ENCODE results near the gene NOPCHAP1. TPM values are rescaled to one million over a fixed set of nuclear protein-coding genes. Genes with fewer than 3 reads are reported as not detected.
"Not testable (repeated sequence)": the region's sequence is repeated elsewhere in the genome, so short reads cannot be mapped to it uniquely, and the experiment has no call there.

NOPCHAP1 gene
- total RNA-seq, 2 donors from 2014 or later: 14.8 to 15.0 TPM

DNA sequence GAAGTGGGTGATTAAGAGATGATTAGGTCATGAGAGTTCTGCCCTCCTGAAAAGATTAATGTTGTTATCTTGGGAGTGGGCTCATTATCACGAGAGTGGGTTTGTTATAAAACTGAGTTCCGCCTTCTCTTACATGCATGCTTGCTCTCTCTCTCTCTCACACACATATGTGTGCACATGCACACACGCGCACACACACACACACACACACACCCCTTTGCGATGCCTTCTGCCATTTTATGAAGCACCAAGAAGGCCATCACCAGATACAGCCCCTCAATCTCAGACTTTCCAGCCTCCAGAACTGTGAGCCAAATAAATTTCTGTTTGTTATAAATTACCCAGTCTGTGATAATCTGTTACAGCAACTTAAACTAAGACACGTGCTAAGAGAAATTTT is 22.4 kb upstream of the NOPCHAP1 start:
- no peak for DNase-seq
- intact Hi-C loops (cut with DNase I, micrococcal nuclease): no loop called here
- ATAC-seq: no peak

DNA sequence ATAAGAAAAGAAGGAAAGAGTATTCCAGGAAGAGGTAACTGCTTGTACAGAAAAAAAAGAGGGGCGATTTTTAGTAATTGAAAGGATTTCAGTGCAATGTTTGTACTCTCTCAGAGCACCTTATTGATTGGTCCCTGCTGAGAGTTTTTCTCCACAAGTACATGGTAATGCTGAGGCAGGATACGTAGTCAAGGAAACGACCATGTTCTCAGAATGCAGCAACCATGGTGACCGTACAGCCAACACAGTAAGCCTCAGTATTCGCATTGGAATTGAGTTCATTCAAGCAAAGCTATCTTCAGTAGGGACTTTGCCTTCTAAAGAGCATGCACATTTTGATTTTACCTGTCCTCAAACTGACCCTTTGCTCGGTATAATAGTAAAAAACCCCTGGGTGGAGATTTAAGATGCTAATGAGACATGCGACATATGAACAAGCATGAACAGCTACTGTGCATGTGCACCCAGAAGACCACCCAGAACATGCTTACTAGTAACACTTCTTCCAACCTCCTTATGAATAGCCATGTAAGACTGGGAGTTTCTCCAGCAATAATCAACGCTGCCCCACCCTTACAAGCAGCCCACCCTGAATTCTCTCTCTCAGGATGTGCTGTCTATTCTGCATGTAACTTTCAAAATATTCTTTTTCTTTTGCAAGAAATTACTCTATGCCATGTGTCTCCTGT is 21.8 kb upstream of the NOPCHAP1 start:
- DNase-seq: no peak
- ATAC-seq: no peak
- intact Hi-C loops (cut with DNase I, micrococcal nuclease): no loop called here

DNA sequence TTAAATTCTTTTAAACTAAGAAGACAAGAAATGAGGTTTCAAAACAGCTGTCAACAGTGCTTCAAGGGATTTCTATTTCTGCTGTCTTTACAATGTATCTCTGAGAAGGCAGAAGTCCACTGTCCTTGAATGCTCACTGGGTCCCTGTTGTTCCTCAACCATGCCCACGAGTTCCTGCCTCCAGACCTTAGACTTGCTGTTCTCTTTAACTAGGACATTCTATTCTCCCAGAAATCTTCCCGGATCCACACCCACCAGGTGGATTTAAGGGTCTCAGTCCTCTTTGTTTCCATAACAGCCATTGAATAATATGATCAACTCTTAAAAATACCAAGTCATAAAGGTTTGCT is 21.3 kb upstream of the NOPCHAP1 start:
- ATAC-seq (no peak), DNase-seq (no peak)
- intact Hi-C loops (cut with DNase I, micrococcal nuclease): no loop called here

DNA sequence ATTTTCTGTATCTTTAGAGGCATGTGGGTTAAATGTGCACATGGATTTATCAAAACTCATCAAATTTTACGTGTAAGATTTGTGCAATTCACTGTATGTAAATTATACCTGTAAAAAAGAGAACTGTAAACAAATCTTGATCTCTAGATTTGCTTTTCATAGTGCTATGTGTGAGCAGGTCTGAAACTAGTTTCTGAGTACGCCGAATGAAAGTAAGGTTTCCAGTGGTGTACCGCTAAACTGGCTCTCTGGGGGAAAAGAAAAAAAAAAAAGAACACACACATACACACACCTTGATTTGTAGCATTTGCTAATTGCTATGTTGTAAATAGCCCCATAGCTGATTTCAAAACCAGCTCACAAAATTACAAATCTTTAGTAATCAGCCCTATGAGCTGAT is 19.4 kb upstream of the NOPCHAP1 start:
- DNase-seq (no peak), ATAC-seq (no peak)
- intact Hi-C loops (cut with DNase I, micrococcal nuclease): no loop called here

DNA sequence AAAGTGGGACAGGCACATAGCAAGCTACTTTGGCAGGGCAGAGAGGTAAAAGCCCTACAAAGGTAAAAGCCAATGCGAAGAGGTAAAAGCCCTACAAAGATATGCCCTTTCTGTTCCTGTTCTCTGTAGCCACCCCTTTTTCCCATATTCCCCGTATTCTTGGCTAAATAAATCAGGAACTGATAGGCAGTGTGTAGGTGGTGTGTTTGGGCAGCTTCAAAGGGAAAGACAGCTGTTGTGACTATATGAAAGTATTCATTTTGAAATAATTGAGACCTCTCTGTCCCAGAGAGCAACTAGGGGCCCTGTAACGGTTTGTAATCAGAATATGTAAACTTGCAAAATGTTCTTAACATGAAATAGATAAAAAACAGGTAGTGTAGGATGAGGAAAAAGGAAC is 16.8 kb upstream of the NOPCHAP1 start:
- ATAC-seq (no peak), DNase-seq (no peak)
- intact Hi-C loops (cut with DNase I, micrococcal nuclease): no loop called here

DNA sequence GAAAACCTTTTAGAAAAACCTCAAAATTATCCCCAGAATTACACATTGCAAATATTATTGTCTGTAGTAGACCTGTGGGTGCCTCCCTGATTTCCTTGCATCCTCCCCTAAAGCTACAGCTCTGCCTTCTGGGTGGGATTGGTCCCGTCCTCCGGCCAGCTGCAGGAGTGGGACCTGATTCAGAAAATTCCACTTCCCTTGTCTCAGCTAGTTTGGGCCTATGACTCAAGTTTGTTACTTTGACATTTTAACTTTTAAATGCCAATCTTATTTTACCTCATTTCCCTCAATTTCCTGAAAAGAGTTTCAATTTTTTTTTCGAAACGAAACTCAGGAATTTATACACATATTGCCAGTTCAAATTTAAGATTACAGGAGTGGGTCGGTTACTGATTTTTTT is 14.8 kb upstream of the NOPCHAP1 start:
- ATAC-seq (no peak), DNase-seq (no peak)
- intact Hi-C loops (cut with DNase I, micrococcal nuclease): no loop called here

DNA sequence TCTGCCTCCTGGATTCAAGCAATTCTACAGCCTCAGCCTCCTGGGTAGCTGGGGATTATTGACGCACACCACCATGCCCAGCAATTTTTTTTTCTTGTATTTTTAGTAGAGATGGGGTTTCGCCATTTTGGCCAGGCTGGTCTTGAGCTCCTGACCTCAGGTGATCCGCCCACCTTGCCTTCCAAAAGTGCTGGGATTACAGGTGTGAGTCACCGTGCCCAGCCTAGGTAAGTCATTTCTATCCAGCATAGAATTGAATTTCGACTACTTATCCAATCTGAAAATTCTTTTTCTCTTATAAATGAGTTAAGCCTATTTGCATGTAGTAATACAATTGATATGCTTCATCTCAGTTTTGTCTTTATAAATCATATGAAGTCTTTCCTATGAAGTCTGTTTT is 12.9 kb upstream of the NOPCHAP1 start:
- DNase-seq: no peak
- intact Hi-C loops (cut with DNase I, micrococcal nuclease): no loop called here
- no peak for ATAC-seq

DNA sequence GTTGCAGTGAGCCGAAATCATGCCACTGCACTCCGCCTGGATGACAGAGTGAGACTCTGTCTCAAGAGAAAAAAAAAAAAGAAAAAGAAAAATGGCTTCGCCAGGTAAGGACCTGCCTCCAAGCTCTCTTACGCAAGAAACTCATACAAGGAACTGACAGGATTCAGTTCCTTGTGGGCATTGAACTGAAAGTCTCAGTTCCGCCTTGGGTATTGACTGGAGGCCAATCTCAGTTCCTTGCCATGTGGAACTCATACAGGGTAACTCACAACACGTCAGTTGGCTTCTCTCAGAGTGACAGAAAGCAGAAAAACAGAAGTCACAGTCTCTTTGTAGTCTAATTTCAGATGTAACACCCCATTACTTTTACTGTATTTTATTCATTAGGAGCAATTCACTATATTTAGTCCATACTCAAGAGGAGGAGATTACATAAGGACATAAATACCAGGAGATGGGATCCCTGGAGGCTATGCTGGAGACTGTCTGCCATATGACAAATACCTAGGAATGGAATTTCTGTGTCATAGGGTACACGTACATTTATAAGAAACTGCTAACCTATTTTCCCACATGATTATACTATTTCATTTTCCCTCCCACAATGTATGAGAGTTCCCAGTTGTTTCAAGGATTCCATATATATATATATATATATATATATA is 11.4 kb upstream of the NOPCHAP1 start:
- ATAC-seq (no peak), DNase-seq (no peak)
- intact Hi-C loops (cut with DNase I, micrococcal nuclease): no loop called here

DNA sequence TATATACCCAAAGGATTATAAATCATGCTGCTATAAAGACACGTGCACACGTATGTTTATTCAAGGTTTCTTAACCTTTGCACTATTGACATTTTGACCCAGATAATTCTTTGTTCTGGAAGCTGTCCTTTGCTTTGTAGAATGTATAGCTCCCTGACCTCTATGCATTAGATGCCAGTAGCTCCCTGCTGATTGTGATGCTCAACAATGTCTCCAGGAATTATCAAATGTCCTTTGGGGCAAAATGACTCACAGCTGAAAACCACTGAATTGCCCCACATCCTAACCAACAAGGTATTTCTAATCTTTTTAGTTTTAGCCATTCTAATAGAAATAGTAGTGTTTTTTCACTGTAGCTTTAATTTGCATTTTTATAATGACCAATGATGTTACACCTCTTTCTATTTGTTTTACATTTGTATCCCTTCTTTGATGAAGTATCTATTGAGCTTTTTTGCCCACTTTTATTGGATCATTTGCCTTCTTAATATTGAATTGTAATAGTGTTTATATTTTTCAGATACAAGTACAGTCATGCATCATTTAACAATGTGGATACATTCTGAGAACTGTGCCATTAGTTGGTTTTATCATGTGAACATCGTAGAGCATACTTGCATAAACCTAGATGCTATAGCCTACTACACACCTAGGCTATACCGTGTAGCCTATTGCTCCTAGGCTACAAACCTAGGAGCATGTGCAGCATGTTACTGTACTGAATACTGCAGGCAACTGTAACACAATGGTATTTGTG is 10.4 kb upstream of the NOPCHAP1 start:
- DNase-seq: no peak
- intact Hi-C loops (cut with DNase I, micrococcal nuclease): no loop called here
- ATAC-seq: no peak

DNA sequence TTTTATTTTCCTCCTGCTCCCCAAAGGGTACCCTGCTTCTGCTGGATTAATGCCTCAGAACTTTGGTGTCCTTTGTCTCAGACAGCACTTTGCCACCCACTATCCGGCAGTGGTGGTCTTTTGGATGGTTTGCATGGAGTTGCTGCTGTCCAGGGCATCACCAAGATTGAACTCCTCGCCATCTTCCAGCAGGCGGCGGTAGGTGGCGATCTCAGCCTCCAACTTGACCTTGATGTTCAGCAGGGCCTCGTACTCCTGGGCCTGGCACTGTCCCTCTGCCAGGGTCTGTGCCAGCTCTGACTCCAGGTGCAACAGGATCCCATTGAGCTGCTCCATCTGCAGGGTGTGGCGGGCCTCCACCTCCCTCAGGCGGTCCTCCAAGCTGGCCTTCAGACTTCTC is 9.4 kb upstream of the NOPCHAP1 start:
- intact Hi-C loops (cut with DNase I, micrococcal nuclease): no loop called here
- DNase-seq: no peak
- ATAC-seq: no peak

DNA sequence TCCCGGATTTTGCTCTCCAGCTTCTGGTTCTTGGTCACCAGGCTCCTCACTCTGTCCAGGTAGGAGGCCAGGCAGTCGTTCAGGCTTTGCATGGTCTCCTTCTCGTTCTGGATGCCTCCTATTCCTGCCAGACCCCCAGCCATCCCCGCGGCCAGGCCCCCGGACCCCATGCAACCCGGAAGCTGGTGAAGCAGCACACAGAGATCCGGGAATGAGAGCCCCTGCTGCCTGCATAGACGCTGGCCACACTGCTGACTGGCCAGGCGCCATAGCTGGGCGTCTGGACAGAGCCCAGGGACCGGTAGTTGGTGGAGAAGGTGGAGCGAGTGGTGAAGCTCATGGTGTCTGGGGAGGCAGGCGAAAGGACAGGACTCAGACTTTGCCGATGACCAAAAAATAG is 8.4 kb upstream of the NOPCHAP1 start:
- intact Hi-C loops (cut with DNase I, micrococcal nuclease); ATAC-seq; DNase-seq: not testable (repeated sequence)

DNA sequence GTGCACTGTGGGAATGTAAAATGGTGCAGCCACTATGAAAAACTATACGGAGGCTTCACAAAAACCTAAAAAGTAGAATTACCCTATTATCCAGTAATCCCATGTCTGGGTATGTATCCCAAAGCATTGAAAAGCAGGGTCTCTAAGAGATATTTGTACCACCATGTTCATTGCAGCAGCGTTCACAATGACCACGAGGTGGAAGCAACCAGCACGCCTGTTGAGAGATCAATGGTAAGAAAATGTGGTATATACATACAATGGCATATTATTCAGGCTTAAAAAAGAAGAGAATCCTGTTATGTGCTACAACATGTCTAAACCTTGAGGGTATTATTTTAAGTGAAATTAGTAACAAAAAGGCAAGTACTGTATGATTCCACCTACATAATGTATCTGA is 910 bp upstream of the NOPCHAP1 start:
- intact Hi-C loops (cut with DNase I, micrococcal nuclease): no loop called here
- no peak for DNase-seq
- ATAC-seq: no peak

DNA sequence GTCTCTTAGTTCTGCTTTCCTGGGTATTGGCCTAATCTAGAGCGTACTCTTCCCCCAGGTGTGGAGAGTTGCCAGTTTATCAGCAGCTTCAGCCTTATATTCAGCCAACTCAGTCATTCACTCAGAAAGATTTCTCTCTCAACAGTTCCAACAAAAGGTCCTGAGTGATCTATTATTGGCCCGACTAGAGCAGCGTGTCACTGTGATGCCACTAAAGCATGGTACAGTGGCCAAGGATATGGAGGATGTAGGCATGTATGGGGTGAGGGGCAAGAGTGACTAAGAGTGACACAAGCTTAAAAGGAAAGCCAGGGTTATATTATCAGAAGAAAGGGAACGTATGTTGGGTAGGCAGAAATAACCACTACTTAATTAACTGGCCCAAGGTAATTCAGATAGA is 4.8 kb downstream of the NOPCHAP1 start:
- intact Hi-C loops (cut with DNase I, micrococcal nuclease): no loop called here

DNA sequence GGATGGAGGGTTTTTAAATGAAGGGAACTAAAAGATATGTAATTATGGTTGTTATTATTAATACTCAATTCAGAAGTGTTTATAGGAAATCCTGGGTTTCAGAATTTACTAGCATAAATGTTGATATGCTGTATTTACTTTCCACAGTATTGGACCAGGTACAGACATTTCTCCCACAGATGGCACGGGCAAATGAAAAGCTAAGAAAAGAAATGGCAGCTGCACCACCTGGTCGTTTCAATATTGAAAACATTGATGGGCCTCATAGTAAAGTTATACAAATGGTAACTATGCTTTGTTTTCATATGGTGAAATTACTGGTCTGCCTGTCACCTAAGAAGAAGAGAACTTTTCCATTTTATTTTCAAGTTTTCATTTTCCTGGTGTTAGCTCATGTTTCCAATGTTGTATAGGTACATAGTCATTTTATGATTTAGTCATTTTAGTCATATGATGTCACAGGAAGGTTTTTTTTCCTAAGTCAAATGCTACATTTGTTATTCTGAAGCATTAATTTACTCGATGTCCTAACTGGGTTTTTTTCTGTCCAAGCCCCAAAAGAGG is 5.5 kb downstream of the NOPCHAP1 start:
- intact Hi-C loops (cut with DNase I, micrococcal nuclease): no loop called here
- ATAC-seq (no peak), DNase-seq (no peak)

More for the DNA sequence above, 4.8 kb downstream of the NOPCHAP1 start:
- ATAC-seq: no peak
- DNase-seq: no peak

DNA sequence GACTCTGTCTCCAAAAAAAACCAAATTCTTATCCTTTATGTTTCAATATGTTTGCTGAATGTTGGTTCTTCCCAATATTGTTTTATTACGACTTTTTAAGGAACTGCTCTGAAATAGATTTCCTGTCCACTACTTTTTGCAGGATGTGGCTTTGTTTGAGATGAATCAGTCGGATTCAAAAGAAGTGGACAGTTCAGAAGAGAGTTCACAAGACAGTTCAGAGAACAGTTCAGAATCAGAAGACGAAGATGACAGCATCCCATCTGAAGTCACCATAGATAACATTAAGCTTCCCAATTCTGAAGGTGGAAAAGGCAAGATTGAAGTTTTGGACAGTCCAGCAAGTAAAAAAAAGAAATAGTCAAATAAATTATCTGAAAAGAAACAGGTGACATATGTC is 8.2 kb downstream of the NOPCHAP1 start:
- intact Hi-C loops (cut with DNase I, micrococcal nuclease): no loop called here
- ATAC-seq: no peak
- DNase-seq: no peak

DNA sequence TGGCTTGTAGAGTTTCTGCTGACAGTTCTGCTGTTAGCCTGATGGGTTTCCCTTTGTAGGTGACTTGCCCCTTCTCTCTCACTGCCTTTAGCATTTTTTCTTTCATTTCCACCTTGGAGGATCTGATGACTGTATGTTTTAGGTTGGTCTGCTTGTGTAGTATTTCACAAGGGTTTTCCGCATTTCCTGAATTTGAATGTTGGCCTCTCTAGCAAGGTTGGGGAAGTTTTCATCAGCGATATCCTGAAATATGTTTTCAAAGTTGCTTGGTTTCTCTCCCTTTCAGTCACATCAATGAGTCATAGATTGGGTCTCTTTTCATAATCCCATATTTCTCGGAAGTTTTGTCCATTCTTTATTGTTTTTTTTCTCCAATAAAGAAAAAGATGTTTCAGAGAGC is 11.4 kb downstream of the NOPCHAP1 start:
- intact Hi-C loops (cut with DNase I, micrococcal nuclease): no loop called here
- ATAC-seq (no peak), DNase-seq (no peak)

DNA sequence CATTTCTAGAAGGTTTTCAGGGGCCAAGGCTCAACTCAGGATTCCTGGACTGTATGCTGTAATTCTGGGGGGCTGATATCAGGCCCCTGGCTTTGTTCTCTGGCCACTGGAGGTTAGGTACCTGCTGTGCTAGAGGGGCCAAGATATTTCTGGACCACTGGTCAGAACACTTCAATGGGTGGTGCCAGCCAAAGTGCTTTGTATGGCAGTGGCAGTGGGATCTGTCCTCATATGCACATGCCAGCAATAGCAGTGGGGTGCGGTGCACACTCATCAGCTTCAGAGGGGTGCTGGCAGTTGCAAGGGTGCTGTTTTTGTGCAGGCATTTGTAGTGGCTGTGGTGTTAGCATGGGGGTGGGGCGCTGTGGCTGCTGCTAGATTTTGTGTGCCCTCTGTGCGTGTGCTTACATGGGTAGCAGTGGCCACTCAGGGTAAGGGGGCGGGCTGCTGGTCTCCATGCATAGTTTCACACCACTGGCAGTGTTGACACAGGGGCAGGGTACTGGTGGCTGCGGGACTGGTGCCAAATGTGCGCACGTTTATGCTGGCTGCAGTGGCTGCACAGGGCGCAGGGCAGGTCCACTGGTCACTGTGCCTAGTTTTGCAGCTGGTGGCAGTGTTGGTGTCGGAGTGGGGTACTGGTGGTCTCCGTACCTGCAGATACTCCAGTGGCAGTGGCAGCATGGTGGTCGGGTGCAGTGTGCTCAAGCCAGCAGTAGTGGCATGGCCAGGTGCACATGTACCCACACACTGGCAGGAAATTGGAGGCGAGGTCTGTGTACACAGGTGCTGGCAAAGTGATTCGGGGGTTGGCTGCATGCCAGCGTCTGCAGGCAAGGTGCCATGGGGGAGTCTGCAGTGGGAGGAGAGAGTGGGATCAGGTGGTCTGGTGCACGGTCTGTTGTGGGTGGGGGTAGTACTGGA is 12.6 kb downstream of the NOPCHAP1 start:
- ATAC-seq (peak; percentile 92), DNase-seq (peak; percentile 65 to 70)
- intact Hi-C loops (cut with DNase I, micrococcal nuclease): no loop called here

DNA sequence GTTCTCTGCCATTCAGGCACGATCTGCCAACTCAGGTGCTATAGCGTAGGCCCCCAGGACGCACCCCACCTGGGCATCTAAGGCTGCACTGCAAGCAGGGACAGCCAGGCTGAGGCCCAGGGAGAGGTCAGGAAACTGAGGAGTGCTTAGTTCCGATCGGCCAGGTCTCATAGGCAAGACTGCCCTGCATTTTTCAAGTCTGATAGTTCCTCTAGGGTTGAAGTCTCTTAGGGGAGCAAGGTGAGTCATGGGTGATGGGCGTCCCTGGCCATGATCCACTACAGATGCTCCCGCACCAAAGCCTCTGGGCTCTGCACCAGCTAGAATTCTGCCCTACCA is 13.2 kb downstream of the NOPCHAP1 start:
- no peak for DNase-seq
- ATAC-seq: no peak
- intact Hi-C loops (cut with DNase I, micrococcal nuclease): no loop called here

DNA sequence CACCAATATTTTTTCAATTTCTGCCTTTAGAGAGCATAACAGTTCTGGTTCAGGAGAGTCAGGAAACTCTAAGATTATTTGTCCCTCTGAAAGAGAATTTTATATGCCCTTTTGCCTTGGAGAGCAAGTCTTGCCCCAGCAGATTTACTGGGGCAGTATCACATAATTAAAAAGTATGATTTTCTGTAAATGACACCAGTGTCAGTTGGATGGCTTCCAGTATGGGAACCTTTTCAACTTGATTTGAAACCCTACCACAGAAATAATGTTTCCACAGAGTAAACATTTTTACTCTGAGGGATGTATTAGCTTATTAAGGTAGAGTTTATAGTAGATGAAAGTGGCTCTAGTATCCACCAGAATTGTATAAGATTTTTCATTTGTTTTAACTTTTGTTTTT is 15.4 kb downstream of the NOPCHAP1 start:
- no peak for DNase-seq
- intact Hi-C loops (cut with DNase I, micrococcal nuclease): no loop called here
- ATAC-seq: no peak
